GM23248 (cell line): ENCODE results near the gene KCNIP3.

Source experiments
- EZH2 ChIP-seq: fragments of 200-600 bp; sonication (generic); IDR thresholded peaks from 2 replicates; pipeline ENCODE4 v1.6.1; 2018; ENCODE audit warnings: antibody characterized with exemption, mild to moderate bottlenecking; ENCODE audit not compliant: insufficient read depth, poor library complexity, severe bottlenecking
- EZH2phosphoT487 ChIP-seq: fragments of 200-600 bp; sonication (generic); IDR thresholded peaks from 2 replicates; pipeline ENCODE4 v1.6.1; 2018; ENCODE audit warnings: antibody characterized with exemption, moderate library complexity, mild to moderate bottlenecking, low read depth; ENCODE audit not compliant: insufficient read depth

DNA sequence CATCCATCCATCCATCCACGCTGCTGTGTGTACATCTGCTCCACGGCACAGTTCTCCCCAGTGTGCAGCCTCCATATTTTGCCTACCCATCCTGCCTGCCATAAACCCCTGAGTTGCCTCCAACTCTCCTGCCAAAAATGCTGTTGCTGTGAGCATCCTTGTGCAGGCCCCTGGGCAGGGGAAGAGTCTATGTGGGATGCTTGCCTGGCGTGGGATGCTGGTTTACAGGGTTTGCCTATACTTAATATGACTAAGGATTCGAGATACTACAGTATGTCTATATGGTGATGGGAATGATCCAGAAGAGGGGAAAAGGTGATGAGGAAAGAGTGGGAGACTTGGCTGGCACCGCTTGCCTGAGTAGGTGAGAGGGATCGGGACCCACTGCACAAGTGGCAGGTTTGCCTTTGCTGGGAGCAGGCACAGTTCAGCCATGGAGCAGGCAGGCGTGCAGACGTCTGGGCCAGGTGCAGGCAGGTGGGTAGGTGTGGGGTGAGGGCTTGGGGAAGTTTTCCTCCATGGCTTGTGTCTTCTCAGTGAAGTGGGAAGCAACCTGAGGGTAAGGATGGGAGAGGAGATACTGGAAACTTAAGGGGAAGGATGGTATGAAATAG is 75.2 kb downstream of the KCNIP3 start:
- no peak for TF ChIP-seq EZH2
- no peak for TF ChIP-seq EZH2phosphoT487
